A673 (cell line): ENCODE results near the gene NR6A1.

Source experiments
- EZH2 ChIP-seq: fragments of 200-600 bp; sonication (generic); IDR thresholded peaks from 2 replicates; pipeline ENCODE4 v1.6.1; 2017; ENCODE audit warnings: borderline replicate concordance, low read depth, mild to moderate bottlenecking, mixed read lengths, antibody characterized with exemption, low read length; ENCODE audit not compliant: poor library complexity, severe bottlenecking
- TF ChIP-seq, protein P1 (sequence below): fragments of 300-800, 200-600 bp; sonication (generic); conservative IDR thresholded peaks from 2 replicates; pipeline ENCODE4 v1.5.1; 2017; ENCODE audit warnings: low read depth, mild to moderate bottlenecking, antibody characterized with exemption, low read length, moderate library complexity, mixed read lengths

DNA sequence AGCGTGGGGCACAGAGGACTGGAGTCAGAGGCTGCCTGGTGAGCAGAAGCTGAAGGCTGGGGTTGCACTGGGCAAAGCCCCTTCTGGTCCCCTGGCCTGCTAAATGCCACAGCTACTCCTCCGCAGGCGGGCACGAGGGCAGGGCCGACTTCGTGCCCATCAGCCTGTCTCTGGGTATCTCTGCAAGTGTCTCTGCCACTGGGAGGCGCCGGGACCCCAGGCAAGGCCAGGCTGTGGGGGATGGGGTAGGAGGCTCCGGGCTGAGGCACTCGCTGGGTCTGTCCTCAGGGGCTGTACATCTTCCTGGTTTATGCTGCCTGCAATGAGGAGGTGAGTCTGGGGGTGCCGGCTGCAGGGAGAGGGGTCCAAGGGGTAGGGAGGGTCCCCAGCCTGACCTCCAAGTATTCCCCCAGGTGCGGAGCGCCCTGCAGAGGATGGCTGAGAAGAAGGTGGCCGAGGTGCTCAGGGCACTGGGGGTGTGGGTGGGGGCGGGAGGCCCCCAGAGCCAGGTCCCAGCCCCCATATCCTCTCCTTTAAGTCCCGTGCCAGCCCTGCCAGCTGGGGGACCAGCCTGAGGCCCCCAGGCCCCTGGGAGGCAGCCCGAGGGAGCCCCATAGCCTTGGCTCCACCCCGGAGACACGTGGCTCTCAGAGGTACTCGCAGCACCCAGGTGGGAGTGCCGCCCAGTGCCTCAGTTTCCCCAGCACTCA lies 295.8 kb downstream of the NR6A1 start:
- TF ChIP-seq, protein P1, sequence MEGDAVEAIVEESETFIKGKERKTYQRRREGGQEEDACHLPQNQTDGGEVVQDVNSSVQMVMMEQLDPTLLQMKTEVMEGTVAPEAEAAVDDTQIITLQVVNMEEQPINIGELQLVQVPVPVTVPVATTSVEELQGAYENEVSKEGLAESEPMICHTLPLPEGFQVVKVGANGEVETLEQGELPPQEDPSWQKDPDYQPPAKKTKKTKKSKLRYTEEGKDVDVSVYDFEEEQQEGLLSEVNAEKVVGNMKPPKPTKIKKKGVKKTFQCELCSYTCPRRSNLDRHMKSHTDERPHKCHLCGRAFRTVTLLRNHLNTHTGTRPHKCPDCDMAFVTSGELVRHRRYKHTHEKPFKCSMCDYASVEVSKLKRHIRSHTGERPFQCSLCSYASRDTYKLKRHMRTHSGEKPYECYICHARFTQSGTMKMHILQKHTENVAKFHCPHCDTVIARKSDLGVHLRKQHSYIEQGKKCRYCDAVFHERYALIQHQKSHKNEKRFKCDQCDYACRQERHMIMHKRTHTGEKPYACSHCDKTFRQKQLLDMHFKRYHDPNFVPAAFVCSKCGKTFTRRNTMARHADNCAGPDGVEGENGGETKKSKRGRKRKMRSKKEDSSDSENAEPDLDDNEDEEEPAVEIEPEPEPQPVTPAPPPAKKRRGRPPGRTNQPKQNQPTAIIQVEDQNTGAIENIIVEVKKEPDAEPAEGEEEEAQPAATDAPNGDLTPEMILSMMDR, result no peak
- no peak for TF ChIP-seq EZH2
